HepG2 (cell line): Measurements from ENCODE around the gene PROC. TPM values are rescaled to one million over a fixed set of nuclear protein-coding genes. Genes with fewer than 3 reads are reported as not detected.

ENCODE experiments used
- AGO2 ChIP-seq: fragments of 200-400 bp; formaldehyde crosslinking; optimal IDR thresholded peaks from 2 replicates; pipeline ENCODE3; 2017; ENCODE audit warnings: mild to moderate bottlenecking, low read depth, low read length, moderate library complexity
- CEBPG ChIP-seq: IDR thresholded peaks from 2 replicates; pipeline ENCODE4 v1.6.1; 2016
- CREB3 ChIP-seq: sonication (generic); formaldehyde crosslinking; IDR thresholded peaks from 2 replicates; pipeline ENCODE4 v1.5.0; 2020; ENCODE audit warnings: missing genetic modification reagents
- HNF4G ChIP-seq, 2 experiments: sonication (generic) in 1 of 2; formaldehyde crosslinking in 1 of 2; IDR thresholded peaks; 2 replicates each; pipeline versions ENCODE4 v1.4.0 to v1.6.1; 2011 to 2020; ENCODE audit warnings: borderline replicate concordance in 2 of 2, low read depth in 2 of 2, mild to moderate bottlenecking in 2 of 2, low read length in 1 of 2, missing genetic modification reagents in 1 of 2, moderate library complexity in 1 of 2
- IRF1 ChIP-seq: sonication (generic); formaldehyde crosslinking; IDR thresholded peaks from 2 replicates; pipeline ENCODE4 v1.4.0; 2020; ENCODE audit warnings: low read depth, mild to moderate bottlenecking, missing genetic modification reagents
- JDP2 ChIP-seq: sonication (generic); formaldehyde crosslinking; IDR thresholded peaks from 2 replicates; pipeline ENCODE4 v1.8.1; 2022; ENCODE audit warnings: missing genetic modification reagents, borderline replicate concordance
- KDM6A ChIP-seq: IDR thresholded peaks from 2 replicates; pipeline ENCODE4 v1.6.1; 2016; ENCODE audit warnings: low read depth
- MTA1 ChIP-seq: sonication (generic); formaldehyde crosslinking; IDR thresholded peaks from 2 replicates; pipeline ENCODE4 v1.4.0; 2020; ENCODE audit warnings: missing genetic modification reagents, mild to moderate bottlenecking, borderline replicate concordance
- MZF1 ChIP-seq: sonication (generic); formaldehyde crosslinking; IDR thresholded peaks from 2 replicates; pipeline ENCODE4 v1.8.1; 2023; ENCODE audit warnings: mild to moderate bottlenecking, missing genetic modification reagents, borderline replicate concordance
- NFATC3 ChIP-seq: sonication (generic); formaldehyde crosslinking; IDR thresholded peaks from 2 replicates; pipeline ENCODE4 v1.5.1; 2020; ENCODE audit warnings: mild to moderate bottlenecking, missing genetic modification reagents
- NFYC ChIP-seq: IDR thresholded peaks from 2 replicates; pipeline ENCODE4 v1.6.1; 2016; ENCODE audit warnings: missing genetic modification reagents, missing compliant biosample characterization
- NR2F1 ChIP-seq, 2 experiments: fragments of 450-650 bp in 1 of 2; formaldehyde crosslinking in 1 of 2; IDR thresholded peaks; 2 replicates each; pipeline versions ENCODE4 v1.5.0 to v1.6.1; 2016 to 2020; ENCODE audit warnings: mild to moderate bottlenecking in 1 of 2, missing compliant biosample characterization in 1 of 2, missing genetic modification reagents in 1 of 2, moderate library complexity in 1 of 2
- SALL1 ChIP-seq: sonication (generic); formaldehyde crosslinking; IDR thresholded peaks from 2 replicates; pipeline ENCODE4 v1.8.0; 2022; ENCODE audit warnings: mild to moderate bottlenecking, missing genetic modification reagents
- SKI ChIP-seq: fragments of 450-650 bp; IDR thresholded peaks from one replicate; pipeline ENCODE4 v1.6.1; 2018; ENCODE audit warnings: mild to moderate bottlenecking; ENCODE audit not compliant: partially characterized antibody
- SP5 ChIP-seq: IDR thresholded peaks from 2 replicates; pipeline ENCODE4 v1.6.1; 2016; ENCODE audit warnings: low read depth, borderline replicate concordance
- TBX2 ChIP-seq: sonication (generic); formaldehyde crosslinking; IDR thresholded peaks from 2 replicates; pipeline ENCODE4 v1.5.0; 2020; ENCODE audit warnings: missing genetic modification reagents, mild to moderate bottlenecking, borderline replicate concordance
- ZBTB21 ChIP-seq: sonication (generic); formaldehyde crosslinking; IDR thresholded peaks from 2 replicates; pipeline ENCODE4 v1.4.0; 2020; ENCODE audit warnings: missing genetic modification reagents
- ZNF121 ChIP-seq: sonication (generic); formaldehyde crosslinking; IDR thresholded peaks from 2 replicates; pipeline ENCODE4 v1.5.0; 2020; ENCODE audit warnings: mild to moderate bottlenecking, missing genetic modification reagents
- ZNF224 ChIP-seq: sonication (generic); formaldehyde crosslinking; IDR thresholded peaks from 2 replicates; pipeline ENCODE4 v1.5.0; 2020; ENCODE audit warnings: mild to moderate bottlenecking, missing genetic modification reagents
- ZNF234 ChIP-seq: sonication (generic); formaldehyde crosslinking; conservative IDR thresholded peaks from 2 replicates; pipeline ENCODE4 v1.5.1; 2020; ENCODE audit warnings: mild to moderate bottlenecking, missing genetic modification reagents
- ZNF282 ChIP-seq: fragments of 450-650 bp; IDR thresholded peaks from 2 replicates; pipeline ENCODE4 v1.6.1; 2018; ENCODE audit not compliant: partially characterized antibody
- ZNF33A ChIP-seq: sonication (generic); formaldehyde crosslinking; IDR thresholded peaks from 2 replicates; pipeline ENCODE4 v1.5.1; 2020; ENCODE audit warnings: missing genetic modification reagents, mild to moderate bottlenecking, moderate library complexity, borderline replicate concordance
- ZNF496 ChIP-seq: sonication (generic); formaldehyde crosslinking; IDR thresholded peaks from 2 replicates; pipeline ENCODE4 v1.8.1; 2023; ENCODE audit warnings: mild to moderate bottlenecking, moderate library complexity, missing genetic modification reagents; ENCODE audit not compliant: insufficient replicate concordance
- ZNF646 ChIP-seq: sonication (generic); formaldehyde crosslinking; IDR thresholded peaks from 2 replicates; pipeline ENCODE4 v1.9.0; 2021; ENCODE audit warnings: mild to moderate bottlenecking, missing genetic modification reagents
- ZNF747 ChIP-seq: sonication (generic); formaldehyde crosslinking; IDR thresholded peaks from 2 replicates; pipeline ENCODE4 v1.8.1; 2023; ENCODE audit warnings: missing genetic modification reagents, mild to moderate bottlenecking, borderline replicate concordance
- polyA plus RNA-seq, 8 experiments: library from polyadenylated mRNA; depleted of rRNA in 3 of 8; stranded (reverse) in 7 of 8; unstranded in 1 of 8; fragments of >200 nt; fragmentation: Illumina TruSeq in 4 of 8; extraction: Trizol in 4 of 8; gene quantifications; 2 replicates each; pipeline versions ENCODE4 v1.2.1 to v1.2.3, GENCODE V29; 2011 to 2016; ENCODE audit warnings: low read depth in 4 of 8, missing spikeins in 1 of 8, mixed read lengths in 1 of 8; ENCODE audit not compliant: insufficient read depth in 1 of 8
- total RNA-seq, 5 experiments: library from RNA; depleted of rRNA; stranded (reverse); fragments of >200 nt; fragmentation: Illumina TruSeq; extraction: Trizol; gene quantifications; 2 replicates each; pipeline ENCODE4 v1.2.3, GENCODE V29; 2016; ENCODE audit warnings: low read depth in 1 of 5

The PROC gene
- total and polyA plus RNA-seq, 2 of the 13 experiments (the other 11 are each of a cell fraction or from before 2014, with no cell fraction given) = 134 to 185 TPM

GRCh38 chr2:127398239-127398590 is 20.0 kb upstream of the PROC start (continued):
- TF ChIP-seq ZNF747 (CRISPR knock-in tag) (no peak), NFATC3 (no peak), ZNF121 (CRISPR knock-in tag) (0 out of 2 replicates have a peak, but pooled peaks have one; percentile 25), AGO2 (no peak), CREB3 (CRISPR knock-in tag) (no peak), SP5 (peak; percentile 39; the same call in 1 of the 2 replicates), ZNF224 (CRISPR knock-in tag) (no peak), ZBTB21 (CRISPR knock-in tag) (no peak), CEBPG (CRISPR knock-in tag) (no peak), ZNF646 (CRISPR knock-in tag) (no peak), IRF1 (CRISPR knock-in tag) (no peak), ZNF282 (no peak), TBX2 (CRISPR knock-in tag) (no peak), HNF4G (IDR thresholded peaks at IDR 0.05; ENCODE audit: borderline replicate concordance, low read depth, low read length) (no peak), HNF4G (CRISPR knock-in tag; IDR thresholded peaks at IDR 0.05; ENCODE audit: borderline replicate concordance, low read depth) (no peak), NR2F1 (CRISPR knock-in tag; IDR thresholded peaks at IDR 0.05) (no peak), JDP2 (no peak), SALL1 (CRISPR knock-in tag) (no peak), KDM6A (CRISPR knock-in tag) (no peak), SKI (peak; percentile 47), NFYC (CRISPR knock-in tag) (no peak), ZNF33A (CRISPR knock-in tag) (no peak), MTA1 (CRISPR knock-in tag) (no peak), ZNF496 (CRISPR knock-in tag) (no peak), MZF1 (CRISPR knock-in tag) (no peak), ZNF234 (no peak)
